A549 (cell line): ENCODE data around the gene PHF21A. TPM values are rescaled to one million over a fixed set of nuclear protein-coding genes. Genes with fewer than 3 reads are reported as not detected.

ENCODE experiments used
- ATAC-seq, 2 experiments: fragments of 200-7000 bp in 1 of 2; fragments of >200 bp in 1 of 2; cut with Nextera tagmentation in 1 of 2; cut with Tn5 transposase in 1 of 2; 3 replicates each; pipeline versions ENCODE4 v1.8.0 to v1.9.1; 2018 to 2020; ENCODE audit warnings: mild to moderate bottlenecking in 1 of 2, moderate library complexity in 1 of 2
- CTCF ChIA-PET: fragments of 300-600 bp; sonication (Branson Sonifier 250); formaldehyde crosslinking; extraction: SDS; loops from one replicate; lab custom pipeline; 2021; ENCODE audit warnings: antibody characterized with exemption, inconsistent platforms; lab: Yijun Ruan, JAX
- POLR2A ChIA-PET: fragments of 350-600 bp; formaldehyde crosslinking; extraction: SDS; loops from one replicate; lab custom pipeline; 2021; ENCODE audit warnings: antibody characterized with exemption, inconsistent platforms; lab: Yijun Ruan, JAX
- DNase-seq, 2 experiments: peaks; one replicate each; pipeline versions ENCODE4 v3.0.0 to v3.0.0-alpha.2; 2011 to 2016; ENCODE audit warnings: low read depth in 1 of 2, low spot score in 1 of 2
- FAIRE-seq: peaks from 2 replicates; lab custom pipeline; 2011; peaks lifted over from hg19 to GRCh38; lab: Jason Lieb, UNC
- H3K27ac ChIP-seq, 2 experiments: fragments of >200 bp; sonication (Bioruptor Twin); formaldehyde crosslinking; 3 replicates each; pipeline ENCODE4 v1.5.1; 2016 to 2017
- H3K4me1 ChIP-seq: fragments of >200 bp; sonication (Bioruptor Twin); formaldehyde crosslinking; 3 replicates; pipeline ENCODE4 v1.6.1; 2016
- H3K4me2 ChIP-seq: fragments of >200 bp; sonication (Bioruptor Twin); formaldehyde crosslinking; 3 replicates; pipeline ENCODE4 v1.6.1; 2016
- H3K4me3 ChIP-seq: fragments of >200 bp; sonication (Bioruptor Twin); formaldehyde crosslinking; 3 replicates; pipeline ENCODE4 v1.5.1; 2016
- H3K9me3 ChIP-seq: fragments of >200 bp; sonication (Bioruptor Twin); formaldehyde crosslinking; 3 replicates; pipeline ENCODE4 v1.6.1; 2016
- BHLHE40 ChIP-seq: IDR thresholded peaks from 2 replicates; pipeline ENCODE4 v1.6.1; 2012; ENCODE audit warnings: low read depth, low read length, inconsistent platforms
- CEBPB ChIP-seq, 2 experiments: fragments of >200 bp in 1 of 2; sonication (Bioruptor Twin) in 1 of 2; formaldehyde crosslinking in 1 of 2; IDR thresholded peaks; 2 replicates each; pipeline ENCODE4 v1.6.1; 2012 to 2016
- CHD2 ChIP-seq: fragments of 150-350 bp; IDR thresholded peaks from 2 replicates; pipeline ENCODE4 v1.6.1; 2014; ENCODE audit warnings: low read length; ENCODE audit not compliant: partially characterized antibody
- EP300 ChIP-seq, 2 experiments: fragments of >200 bp; sonication (Bioruptor Twin); formaldehyde crosslinking; IDR thresholded peaks; 2 replicates in 1 of 2; 3 replicates in 1 of 2; pipeline ENCODE4 v1.6.1; 2016 to 2017
- FOSL2 ChIP-seq, 2 experiments: fragments of 450-650 bp in 1 of 2; fragments of >200 bp in 1 of 2; sonication (Bioruptor Twin) in 1 of 2; formaldehyde crosslinking; IDR thresholded peaks; 2 replicates each; pipeline versions ENCODE4 v1.5.0 to v1.6.1; 2016 to 2020; ENCODE audit warnings: mild to moderate bottlenecking in 1 of 2, moderate library complexity in 1 of 2
- HDAC2 ChIP-seq: fragments of 200-600 bp; sonication (generic); IDR thresholded peaks from 2 replicates; pipeline ENCODE4 v1.6.1; 2016
- HEYL ChIP-seq: fragments of 250-450 bp; sonication (Bioruptor Pico); IDR thresholded peaks from 2 replicates; pipeline ENCODE4 v1.8.0; 2021; ENCODE audit warnings: mild to moderate bottlenecking, moderate library complexity
- HOXB5 ChIP-seq: fragments of 250-450 bp; sonication (Bioruptor Pico); IDR thresholded peaks from 2 replicates; pipeline ENCODE4 v1.5.0; 2020; ENCODE audit warnings: mild to moderate bottlenecking, moderate library complexity
- MYC ChIP-seq: IDR thresholded peaks from 2 replicates; pipeline ENCODE4 v1.6.1; 2012; ENCODE audit warnings: mild to moderate bottlenecking, inconsistent platforms, low read length, improper control_type of control experiment, borderline replicate concordance
- PHF8 ChIP-seq: fragments of 200-600 bp; sonication (generic); IDR thresholded peaks from 2 replicates; pipeline ENCODE4 v1.6.1; 2016; ENCODE audit warnings: low read depth, mild to moderate bottlenecking, antibody characterized with exemption, moderate library complexity, borderline replicate concordance
- POLR2A ChIP-seq: IDR thresholded peaks from 2 replicates; pipeline ENCODE4 v1.6.1; 2012; ENCODE audit warnings: mild to moderate bottlenecking, low read length
- RAD21 ChIP-seq, 2 experiments: fragments of >200 bp in 1 of 2; sonication (Bioruptor Twin) in 1 of 2; formaldehyde crosslinking in 1 of 2; IDR thresholded peaks in 1 of 2; conservative IDR thresholded peaks in 1 of 2; 2 replicates in 1 of 2; 3 replicates in 1 of 2; pipeline ENCODE4 v1.6.1; 2012 to 2018; ENCODE audit warnings: inconsistent platforms in 1 of 2
- RARB ChIP-seq: fragments of 250-450 bp; sonication (Bioruptor Pico); IDR thresholded peaks from 2 replicates; pipeline ENCODE4 v1.8.0; 2021; ENCODE audit warnings: mild to moderate bottlenecking, moderate library complexity
- RCOR1 ChIP-seq: fragments of 150-350 bp; IDR thresholded peaks from 2 replicates; pipeline ENCODE4 v1.6.1; 2014; ENCODE audit warnings: antibody characterized with exemption, low read length, low read depth
- RFX5 ChIP-seq: fragments of 450-650 bp; IDR thresholded peaks from 2 replicates; pipeline ENCODE4 v1.7.1; 2014; ENCODE audit warnings: antibody characterized with exemption, mild to moderate bottlenecking, moderate library complexity
- SMC3 ChIP-seq: fragments of >200 bp; sonication (Bioruptor Twin); formaldehyde crosslinking; IDR thresholded peaks from 3 replicates; pipeline ENCODE4 v1.6.1; 2018; ENCODE audit warnings: inconsistent platforms
- SREBF2 ChIP-seq: fragments of 450-650 bp; IDR thresholded peaks from 2 replicates; pipeline ENCODE4 v1.6.1; 2014; ENCODE audit warnings: mild to moderate bottlenecking, moderate library complexity
- TFCP2L1 ChIP-seq: fragments of 250-450 bp; sonication (Bioruptor Pico); IDR thresholded peaks from 2 replicates; pipeline ENCODE4 v1.5.0; 2021; ENCODE audit warnings: mild to moderate bottlenecking
- TP53 ChIP-seq: fragments of 250-450 bp; sonication (Bioruptor Pico); IDR thresholded peaks from 2 replicates; pipeline ENCODE4 v1.5.0; 2021; ENCODE audit warnings: mild to moderate bottlenecking, moderate library complexity
- ZC3H11A ChIP-seq: fragments of 450-650 bp; IDR thresholded peaks from 2 replicates; pipeline ENCODE4 v1.6.1; 2014; ENCODE audit warnings: antibody characterized with exemption, mild to moderate bottlenecking
- WGBS: methylation state at CpG from one replicate; pipeline ENCODE4 v1.1.6; 2017; ENCODE audit errors: missing lambda C conversion rate; 5-methylcytosine and 5-hydroxymethylcytosine counted together
- polyA plus RNA-seq, 4 experiments: library from polyadenylated mRNA; depleted of rRNA in 3 of 4; stranded (reverse); fragments of >200 nt; fragmentation: RNase III in 1 of 4; extraction: RNeasy Plus Mini Kit Qiagen cat#74134 plus additional on column Dnase treatment in 1 of 4; gene quantifications; 2 replicates in 3 of 4; 3 replicates in 1 of 4; pipeline ENCODE4 v1.2.3, GENCODE V29; 2011 to 2017
- TF ChIP-seq, protein P1 (sequence below): fragments of >200 bp; sonication (Bioruptor Twin); formaldehyde crosslinking; IDR thresholded peaks from 3 replicates; pipeline ENCODE4 v1.5.1; 2016
- TF ChIP-seq, protein P2 (sequence below): fragments of >200 bp; sonication (Bioruptor Twin); formaldehyde crosslinking; IDR thresholded peaks from 2 replicates; pipeline ENCODE4 v1.6.1; 2016
- TF ChIP-seq, protein P3 (sequence below): fragments of 150-350 bp; IDR thresholded peaks from 2 replicates; pipeline ENCODE4 v1.6.1; 2014; ENCODE audit warnings: low read depth, mild to moderate bottlenecking, low read length
- TF ChIP-seq, protein P4 (sequence below): fragments of >200 bp; sonication (Bioruptor Twin); formaldehyde crosslinking; IDR thresholded peaks from 3 replicates; pipeline ENCODE4 v1.6.1; 2016
- TF ChIP-seq, protein P5 (sequence below): fragments of 200-600 bp; sonication (generic); IDR thresholded peaks from 2 replicates; pipeline ENCODE4 v1.6.1; 2016; ENCODE audit warnings: antibody characterized with exemption, mild to moderate bottlenecking, moderate library complexity

The PHF21A gene
- polyA plus RNA-seq, 2 of the 4 experiments (the other 2 are of a cell fraction) = 20.0 to 31.9 TPM

DNA sequence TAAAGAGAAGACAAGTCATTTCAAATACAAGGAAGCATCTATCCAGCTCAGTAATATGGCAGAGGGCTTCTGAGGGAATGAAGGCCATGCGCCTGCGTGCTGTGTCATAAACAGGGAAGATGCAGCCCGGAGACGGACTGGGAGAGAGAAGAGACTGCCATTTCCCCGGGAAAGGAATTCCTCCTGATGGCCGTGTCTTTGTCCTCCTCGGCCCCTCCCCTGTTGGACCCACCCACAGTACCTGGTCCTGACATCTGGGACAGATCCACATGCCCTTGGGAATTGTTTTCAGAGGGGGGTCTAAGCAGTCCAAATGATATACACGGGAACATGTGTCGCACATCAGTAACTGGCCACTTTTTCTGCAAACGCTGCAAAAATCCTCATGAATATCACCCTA, 183.3 kb downstream of the PHF21A start:
- POLR2A ChIA-PET = no interaction called here
- FAIRE-seq (no peak), ATAC-seq (no peak), DNase-seq (no peak)
- no peak for TF ChIP-seq ZC3H11A
- TF ChIP-seq RFX5 = no peak
- TF ChIP-seq HOXB5 (CRISPR knock-in tag) = no peak
- CTCF ChIA-PET = no interaction called here
- no peaks in the 10 kb centered on the region for H3K4me1 ChIP-seq
- 92% methylated on average over 10 of the region's 10 CpGs for WGBS
- no peak overlapping the region for H3K27ac ChIP-seq
- H3K9me3 ChIP-seq = no peaks in the 10 kb centered on the region
- H3K4me2 ChIP-seq = no peak overlapping the region
- H3K4me3 ChIP-seq = no peak overlapping the region

DNA sequence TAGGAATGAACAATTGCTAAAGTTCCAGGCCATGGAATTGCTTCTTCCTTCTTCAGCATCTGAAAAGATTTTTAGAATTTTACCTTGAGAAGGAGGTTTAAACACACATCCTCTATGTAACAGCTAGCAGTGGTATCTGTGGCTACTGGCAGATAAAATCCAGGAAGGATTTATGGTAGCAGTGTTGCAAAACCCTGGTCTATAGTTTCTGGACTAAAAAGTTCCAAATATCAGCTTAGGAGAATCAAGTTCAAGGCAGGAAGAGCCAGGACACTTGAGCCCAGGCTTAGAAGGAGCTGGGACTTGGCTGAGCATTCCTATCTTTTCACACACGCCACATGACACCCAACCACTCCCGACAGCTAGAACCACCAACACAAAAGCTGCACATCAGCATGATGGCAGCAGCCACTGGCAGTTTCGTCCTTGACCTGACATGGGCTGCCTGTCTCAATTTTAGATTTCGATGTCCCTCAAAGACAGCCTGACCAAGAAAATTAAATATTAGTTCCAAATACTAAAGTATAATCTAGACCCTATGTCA, 184.7 kb downstream of the PHF21A start:
- no peak for TF ChIP-seq SMC3
- TF ChIP-seq BHLHE40 = no peak
- no peak for TF ChIP-seq TFCP2L1
- TF ChIP-seq HOXB5 (CRISPR knock-in tag) = no peak
- no peak for TF ChIP-seq HDAC2
- no peak for TF ChIP-seq RAD21 (conservative IDR thresholded peaks at IDR 0.05 in 1 of 2, IDR thresholded peaks at IDR 0.05 in 1 of 2)
- DNase-seq (no peak), ATAC-seq (no peak), FAIRE-seq (no peak)
- no peak overlapping the region for H3K27ac ChIP-seq
- no peak overlapping the region for H3K4me2 ChIP-seq
- CTCF ChIA-PET = interaction anchor here (0.8 to 1.9 kb wide), 2 partner anchors 29 to 94 kb away, joined by 3 to 12 read pairs; no protein-coding TSS in a partner anchor
- no peak overlapping the region for H3K4me3 ChIP-seq
- POLR2A ChIA-PET = interaction anchor here (0.6 to 1.3 kb wide), 2 partner anchors 14 to 19 kb away, joined by 3 to 6 read pairs; partner anchors contain the start of gene PEX16
- H3K9me3 ChIP-seq = no peaks in the 10 kb centered on the region
- WGBS = 93% methylated on average over 4 of the region's 4 CpGs
- H3K4me1 ChIP-seq = no peaks in the 10 kb centered on the region

DNA sequence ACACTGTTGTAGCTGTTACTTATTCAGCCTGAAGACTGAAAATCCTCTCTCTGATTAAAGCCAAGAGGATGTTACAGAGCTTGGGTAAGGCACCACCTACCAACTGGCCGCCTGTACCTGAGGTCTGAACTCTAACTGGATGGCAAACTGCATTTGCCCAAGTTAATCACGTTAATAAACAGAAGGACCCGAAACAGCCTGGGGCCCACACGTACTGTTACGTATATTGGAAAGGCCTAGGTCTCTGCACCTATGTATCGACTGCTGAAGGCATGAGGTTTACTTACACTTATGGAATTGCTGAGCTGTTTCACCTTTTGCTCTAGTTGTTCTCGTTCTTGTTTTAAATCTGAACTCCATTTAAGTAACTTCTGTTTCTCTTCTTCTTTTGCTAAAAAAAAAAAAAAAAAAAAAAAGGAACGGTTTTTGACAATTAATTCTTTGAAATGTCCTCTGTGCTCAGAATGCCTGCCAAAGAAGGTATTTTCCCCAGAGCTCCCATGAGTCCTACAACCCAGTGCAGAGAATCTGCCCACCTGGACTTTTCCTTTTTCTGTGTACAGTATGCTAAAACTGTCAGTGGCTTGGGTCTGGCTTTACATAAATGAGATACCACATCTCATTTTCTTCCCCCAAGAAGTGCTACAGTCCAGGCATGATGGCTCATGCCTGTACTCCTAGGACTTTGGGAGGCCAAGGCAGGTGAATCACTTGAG, 185.7 kb downstream of the PHF21A start:
- H3K4me2 ChIP-seq = no peak overlapping the region
- FAIRE-seq = no peak
- DNase-seq = no peak
- TF ChIP-seq, protein P1, sequence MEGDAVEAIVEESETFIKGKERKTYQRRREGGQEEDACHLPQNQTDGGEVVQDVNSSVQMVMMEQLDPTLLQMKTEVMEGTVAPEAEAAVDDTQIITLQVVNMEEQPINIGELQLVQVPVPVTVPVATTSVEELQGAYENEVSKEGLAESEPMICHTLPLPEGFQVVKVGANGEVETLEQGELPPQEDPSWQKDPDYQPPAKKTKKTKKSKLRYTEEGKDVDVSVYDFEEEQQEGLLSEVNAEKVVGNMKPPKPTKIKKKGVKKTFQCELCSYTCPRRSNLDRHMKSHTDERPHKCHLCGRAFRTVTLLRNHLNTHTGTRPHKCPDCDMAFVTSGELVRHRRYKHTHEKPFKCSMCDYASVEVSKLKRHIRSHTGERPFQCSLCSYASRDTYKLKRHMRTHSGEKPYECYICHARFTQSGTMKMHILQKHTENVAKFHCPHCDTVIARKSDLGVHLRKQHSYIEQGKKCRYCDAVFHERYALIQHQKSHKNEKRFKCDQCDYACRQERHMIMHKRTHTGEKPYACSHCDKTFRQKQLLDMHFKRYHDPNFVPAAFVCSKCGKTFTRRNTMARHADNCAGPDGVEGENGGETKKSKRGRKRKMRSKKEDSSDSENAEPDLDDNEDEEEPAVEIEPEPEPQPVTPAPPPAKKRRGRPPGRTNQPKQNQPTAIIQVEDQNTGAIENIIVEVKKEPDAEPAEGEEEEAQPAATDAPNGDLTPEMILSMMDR = no peak
- no peak for TF ChIP-seq ZC3H11A
- no peak for TF ChIP-seq PHF8
- no peak for TF ChIP-seq RARB
- TF ChIP-seq, protein P2, sequence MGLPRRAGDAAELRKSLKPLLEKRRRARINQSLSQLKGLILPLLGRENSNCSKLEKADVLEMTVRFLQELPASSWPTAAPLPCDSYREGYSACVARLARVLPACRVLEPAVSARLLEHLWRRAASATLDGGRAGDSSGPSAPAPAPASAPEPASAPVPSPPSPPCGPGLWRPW = no peak
- no peak for TF ChIP-seq TP53 (CRISPR knock-in tag)
- TF ChIP-seq CHD2 = no peak
- TF ChIP-seq MYC = no peak
- TF ChIP-seq BHLHE40 = no peak
- TF ChIP-seq EP300 (IDR thresholded peaks at IDR 0.05) = no peak
- TF ChIP-seq POLR2A = no peak
- TF ChIP-seq, protein P3, sequence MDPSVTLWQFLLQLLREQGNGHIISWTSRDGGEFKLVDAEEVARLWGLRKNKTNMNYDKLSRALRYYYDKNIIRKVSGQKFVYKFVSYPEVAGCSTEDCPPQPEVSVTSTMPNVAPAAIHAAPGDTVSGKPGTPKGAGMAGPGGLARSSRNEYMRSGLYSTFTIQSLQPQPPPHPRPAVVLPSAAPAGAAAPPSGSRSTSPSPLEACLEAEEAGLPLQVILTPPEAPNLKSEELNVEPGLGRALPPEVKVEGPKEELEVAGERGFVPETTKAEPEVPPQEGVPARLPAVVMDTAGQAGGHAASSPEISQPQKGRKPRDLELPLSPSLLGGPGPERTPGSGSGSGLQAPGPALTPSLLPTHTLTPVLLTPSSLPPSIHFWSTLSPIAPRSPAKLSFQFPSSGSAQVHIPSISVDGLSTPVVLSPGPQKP = no peak
- TF ChIP-seq HEYL (CRISPR knock-in tag) = no peak
- TF ChIP-seq, protein P4, sequence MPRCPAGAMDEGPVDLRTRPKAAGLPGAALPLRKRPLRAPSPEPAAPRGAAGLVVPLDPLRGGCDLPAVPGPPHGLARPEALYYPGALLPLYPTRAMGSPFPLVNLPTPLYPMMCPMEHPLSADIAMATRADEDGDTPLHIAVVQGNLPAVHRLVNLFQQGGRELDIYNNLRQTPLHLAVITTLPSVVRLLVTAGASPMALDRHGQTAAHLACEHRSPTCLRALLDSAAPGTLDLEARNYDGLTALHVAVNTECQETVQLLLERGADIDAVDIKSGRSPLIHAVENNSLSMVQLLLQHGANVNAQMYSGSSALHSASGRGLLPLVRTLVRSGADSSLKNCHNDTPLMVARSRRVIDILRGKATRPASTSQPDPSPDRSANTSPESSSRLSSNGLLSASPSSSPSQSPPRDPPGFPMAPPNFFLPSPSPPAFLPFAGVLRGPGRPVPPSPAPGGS = no peak
- TF ChIP-seq FOSL2 (IDR thresholded peaks at IDR 0.05) = no peak
- TF ChIP-seq FOSL2 (CRISPR knock-in tag; IDR thresholded peaks at IDR 0.05) = no peak
- no peak for TF ChIP-seq SREBF2
- TF ChIP-seq RCOR1 = no peak
- TF ChIP-seq, protein P5, sequence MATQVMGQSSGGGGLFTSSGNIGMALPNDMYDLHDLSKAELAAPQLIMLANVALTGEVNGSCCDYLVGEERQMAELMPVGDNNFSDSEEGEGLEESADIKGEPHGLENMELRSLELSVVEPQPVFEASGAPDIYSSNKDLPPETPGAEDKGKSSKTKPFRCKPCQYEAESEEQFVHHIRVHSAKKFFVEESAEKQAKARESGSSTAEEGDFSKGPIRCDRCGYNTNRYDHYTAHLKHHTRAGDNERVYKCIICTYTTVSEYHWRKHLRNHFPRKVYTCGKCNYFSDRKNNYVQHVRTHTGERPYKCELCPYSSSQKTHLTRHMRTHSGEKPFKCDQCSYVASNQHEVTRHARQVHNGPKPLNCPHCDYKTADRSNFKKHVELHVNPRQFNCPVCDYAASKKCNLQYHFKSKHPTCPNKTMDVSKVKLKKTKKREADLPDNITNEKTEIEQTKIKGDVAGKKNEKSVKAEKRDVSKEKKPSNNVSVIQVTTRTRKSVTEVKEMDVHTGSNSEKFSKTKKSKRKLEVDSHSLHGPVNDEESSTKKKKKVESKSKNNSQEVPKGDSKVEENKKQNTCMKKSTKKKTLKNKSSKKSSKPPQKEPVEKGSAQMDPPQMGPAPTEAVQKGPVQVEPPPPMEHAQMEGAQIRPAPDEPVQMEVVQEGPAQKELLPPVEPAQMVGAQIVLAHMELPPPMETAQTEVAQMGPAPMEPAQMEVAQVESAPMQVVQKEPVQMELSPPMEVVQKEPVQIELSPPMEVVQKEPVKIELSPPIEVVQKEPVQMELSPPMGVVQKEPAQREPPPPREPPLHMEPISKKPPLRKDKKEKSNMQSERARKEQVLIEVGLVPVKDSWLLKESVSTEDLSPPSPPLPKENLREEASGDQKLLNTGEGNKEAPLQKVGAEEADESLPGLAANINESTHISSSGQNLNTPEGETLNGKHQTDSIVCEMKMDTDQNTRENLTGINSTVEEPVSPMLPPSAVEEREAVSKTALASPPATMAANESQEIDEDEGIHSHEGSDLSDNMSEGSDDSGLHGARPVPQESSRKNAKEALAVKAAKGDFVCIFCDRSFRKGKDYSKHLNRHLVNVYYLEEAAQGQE = no peak
- TF ChIP-seq CEBPB (IDR thresholded peaks at IDR 0.05) = no peak
- no peaks in the 10 kb centered on the region for H3K4me1 ChIP-seq
- WGBS = 87% methylated on average over 8 of the region's 8 CpGs
- no peak for ATAC-seq
- H3K9me3 ChIP-seq = no peaks in the 10 kb centered on the region
- no peak overlapping the region for H3K4me3 ChIP-seq
- POLR2A ChIA-PET = interaction anchor here (0.7 kb wide), 1 partner anchor 14 kb away, joined by 5 read pairs; no protein-coding TSS in a partner anchor
- H3K27ac ChIP-seq = no peak overlapping the region
- CTCF ChIA-PET = interaction anchor here (0.7 to 1.9 kb wide), 4 partner anchors 11 to 1984 kb away, joined by 3 to 12 read pairs (median 4); no protein-coding TSS in a partner anchor
